SK-N-SH (cell line): ENCODE measurements around the gene CEP112. TPM values are rescaled to one million over a fixed set of nuclear protein-coding genes. Genes with fewer than 3 reads are reported as not detected.

Source experiments
- CTCF ChIA-PET: fragments of 300-600, 350-600 bp; formaldehyde crosslinking; extraction: SDS; loops from one replicate; lab custom pipeline; 2021; lab: Yijun Ruan, JAX
- POLR2A ChIA-PET: fragments of 350-600 bp; sonication (Branson Sonifier 250); formaldehyde crosslinking; extraction: SDS; loops from one replicate; lab custom pipeline; 2020; ENCODE audit warnings: antibody characterized with exemption, inconsistent platforms; lab: Yijun Ruan, JAX
- DNase-seq: peaks from one replicate; pipeline ENCODE4 v3.0.0; 2012
- H2AFZ ChIP-seq: fragments of 200-600 bp; sonication (generic); 2 replicates; pipeline ENCODE4 v1.8.1; 2016; ENCODE audit warnings: antibody characterized with exemption, mild to moderate bottlenecking, low read depth
- H3F3A ChIP-seq: fragments of 200-600 bp; sonication (generic); replicated peaks from 2 replicates; pipeline ENCODE3; 2016; ENCODE audit warnings: antibody characterized with exemption, mild to moderate bottlenecking; ENCODE audit not compliant: insufficient read depth
- H3K27ac ChIP-seq, 2 experiments: fragments of 200-500 bp in 1 of 2; fragments of 200-600 bp in 1 of 2; sonication (Bioruptor generic) in 1 of 2; sonication (generic), shearing (Covaris generic) in 1 of 2; 2 replicates each; pipeline versions ENCODE4 v1.5.1 to v1.6.1; 2014 to 2016; ENCODE audit warnings: low read depth in 2 of 2, inconsistent platforms in 1 of 2, low read length in 1 of 2, mild to moderate bottlenecking in 1 of 2, mixed read lengths in 1 of 2
- H3K27me3 ChIP-seq: fragments of 200-600 bp; sonication (generic), shearing (Covaris generic); 2 replicates; pipeline ENCODE4 v1.6.1; 2016; ENCODE audit warnings: mixed run types; ENCODE audit not compliant: insufficient read depth
- H3K36me3 ChIP-seq, 2 experiments: fragments of 200-500 bp in 1 of 2; fragments of 200-600 bp in 1 of 2; sonication (Bioruptor generic) in 1 of 2; sonication (generic) in 1 of 2; replicated peaks in 1 of 2; 2 replicates each; pipeline versions ENCODE3 to v1.5.1; 2014 to 2016; ENCODE audit warnings: low read length in 1 of 2, mild to moderate bottlenecking in 1 of 2; ENCODE audit not compliant: insufficient read depth in 2 of 2, control insufficient read depth in 1 of 2
- H3K4me1 ChIP-seq, 2 experiments: fragments of 200-500 bp in 1 of 2; fragments of 200-600 bp in 1 of 2; sonication (Bioruptor generic) in 1 of 2; sonication (generic), shearing (Covaris generic) in 1 of 2; 2 replicates each; pipeline versions ENCODE4 v1.5.1 to v1.6.1; 2014 to 2016; ENCODE audit warnings: low read depth in 1 of 2, low read length in 1 of 2, mixed run types in 1 of 2; ENCODE audit not compliant: insufficient read depth in 2 of 2, control insufficient read depth in 1 of 2
- H3K4me2 ChIP-seq: fragments of 200-600 bp; sonication (generic), shearing (Covaris generic); 2 replicates; pipeline ENCODE4 v1.6.1; 2017; ENCODE audit warnings: mixed run types
- H3K4me3 ChIP-seq, 2 experiments: fragments of 200-500 bp in 1 of 2; fragments of 200-600 bp in 1 of 2; sonication (Bioruptor generic) in 1 of 2; sonication (generic), shearing (Covaris generic) in 1 of 2; 2 replicates each; pipeline versions ENCODE4 v1.5.1 to v1.8.1; 2014 to 2016; ENCODE audit warnings: low read depth in 2 of 2, inconsistent platforms in 1 of 2, low read length in 1 of 2, mild to moderate bottlenecking in 1 of 2, mixed read lengths in 1 of 2, moderate library complexity in 1 of 2
- H3K79me2 ChIP-seq: fragments of 200-600 bp; sonication (generic); 2 replicates; pipeline ENCODE4 v1.8.1; 2017; ENCODE audit warnings: mild to moderate bottlenecking; ENCODE audit not compliant: insufficient read depth
- H3K9ac ChIP-seq: fragments of 200-600 bp; sonication (generic); 2 replicates; pipeline ENCODE4 v1.6.1; 2017; ENCODE audit warnings: mixed run types
- H3K9me2 ChIP-seq: fragments of 200-600 bp; sonication (generic); 2 replicates; pipeline ENCODE4 v1.6.1; 2017; ENCODE audit warnings: mixed run types
- H3K9me3 ChIP-seq: fragments of 200-600 bp; sonication (generic); 2 replicates; pipeline ENCODE4 v1.6.1; 2017; ENCODE audit warnings: mixed run types, mild to moderate bottlenecking, moderate library complexity
- H4K20me1 ChIP-seq: fragments of 200-600 bp; sonication (generic); 2 replicates; pipeline ENCODE4 v1.6.1; 2017; ENCODE audit warnings: mild to moderate bottlenecking, mixed run types; ENCODE audit not compliant: insufficient read depth
- ELF1 ChIP-seq: IDR thresholded peaks from 2 replicates; pipeline ENCODE4 v1.4.0; 2012
- FOXJ3 ChIP-seq: sonication (generic); formaldehyde crosslinking; IDR thresholded peaks from 2 replicates; pipeline ENCODE4 v1.5.1; 2020; ENCODE audit warnings: mild to moderate bottlenecking, missing genetic modification reagents
- FOXM1 ChIP-seq: IDR thresholded peaks from 2 replicates; pipeline ENCODE4 v1.4.0; 2012; ENCODE audit warnings: low read depth, mild to moderate bottlenecking
- GATA2 ChIP-seq: sonication (generic); formaldehyde crosslinking; IDR thresholded peaks from 2 replicates; pipeline ENCODE4 v1.5.0; 2020; ENCODE audit warnings: mild to moderate bottlenecking, missing genetic modification reagents
- IRF3 ChIP-seq: fragments of 150-350 bp; IDR thresholded peaks from 2 replicates; pipeline ENCODE4 v1.6.1; 2016; ENCODE audit warnings: mild to moderate bottlenecking, low read depth, low read length
- MEF2A ChIP-seq: IDR thresholded peaks from 2 replicates; pipeline ENCODE4 v1.4.0; 2012; ENCODE audit warnings: low read depth, borderline replicate concordance
- POLR2AphosphoS5 ChIP-seq: IDR thresholded peaks from 2 replicates; pipeline ENCODE4 v1.6.1; 2012; ENCODE audit warnings: low read depth, low read length
- RAD21 ChIP-seq: IDR thresholded peaks from 2 replicates; pipeline ENCODE4 v1.6.1; 2012; ENCODE audit warnings: mild to moderate bottlenecking, low read length
- REST ChIP-seq: IDR thresholded peaks from 2 replicates; pipeline ENCODE4 v1.6.1; 2012; ENCODE audit warnings: mild to moderate bottlenecking, low read depth, low read length, moderate library complexity
- RFX5 ChIP-seq: IDR thresholded peaks from 2 replicates; pipeline ENCODE4 v1.6.1; 2012; ENCODE audit warnings: mild to moderate bottlenecking, improper control_type of control experiment, low read length
- RXRA ChIP-seq: IDR thresholded peaks from 2 replicates; pipeline ENCODE4 v1.4.0; 2012; ENCODE audit warnings: low read depth, mild to moderate bottlenecking, borderline replicate concordance
- SIN3A ChIP-seq: IDR thresholded peaks from 2 replicates; pipeline ENCODE4 v1.6.1; 2012; ENCODE audit warnings: low read depth, mild to moderate bottlenecking, low read length, moderate library complexity, borderline replicate concordance
- SMC3 ChIP-seq: IDR thresholded peaks from 2 replicates; pipeline ENCODE4 v1.6.1; 2012; ENCODE audit warnings: low read depth, low read length, improper control_type of control experiment
- TAF1 ChIP-seq: IDR thresholded peaks from 2 replicates; pipeline ENCODE4 v1.6.1; 2012; ENCODE audit warnings: low read depth, mild to moderate bottlenecking, low read length, moderate library complexity, borderline replicate concordance
- TEAD4 ChIP-seq: IDR thresholded peaks from 2 replicates; pipeline ENCODE4 v1.4.0; 2012; ENCODE audit warnings: mild to moderate bottlenecking, borderline replicate concordance; ENCODE audit not compliant: insufficient read depth
- USF1 ChIP-seq: IDR thresholded peaks from 2 replicates; pipeline ENCODE4 v1.4.0; 2012; ENCODE audit warnings: low read depth, borderline replicate concordance
- USF2 ChIP-seq: fragments of 150-350 bp; IDR thresholded peaks from 2 replicates; pipeline ENCODE4 v1.6.1; 2017; ENCODE audit warnings: antibody characterized with exemption, low read length, low read depth, borderline replicate concordance
- ZBTB33 ChIP-seq: IDR thresholded peaks from 2 replicates; pipeline ENCODE4 v1.4.0; 2012; ENCODE audit warnings: low read depth, borderline replicate concordance
- WGBS: methylation state at CpG from one replicate; pipeline ENCODE4 v1.1.6; 2017; ENCODE audit warnings: low lambda C conversion rate; 5-methylcytosine and 5-hydroxymethylcytosine counted together
- polyA plus RNA-seq, 3 experiments: library from polyadenylated mRNA; depleted of rRNA; stranded (reverse); fragments of >200 nt; gene quantifications; 2 replicates each; pipeline ENCODE4 v1.2.3, GENCODE V29; 2012
- TF ChIP-seq, protein P1 (sequence below): IDR thresholded peaks from 2 replicates; pipeline ENCODE4 v1.4.0; 2012; ENCODE audit warnings: low read depth

The CEP112 gene
- polyA plus RNA-seq, 1 of the 3 experiments (the other 2 are of a cell fraction) = 7.9 TPM

GRCh38 chr17:66234611-66235010, 42.7 kb upstream of the CEP112 start:
- H3K4me2 ChIP-seq = no peak overlapping the region
- H4K20me1 ChIP-seq = no peaks in the 10 kb centered on the region
- no peaks in the 10 kb centered on the region for H3K79me2 ChIP-seq
- H3K9me2 ChIP-seq = no peaks in the 10 kb centered on the region
- peaks cover 1 to 2% of the 10 kb centered on the region in 2 experiments; a peak in 1 of 4 replicates for H3K4me1 ChIP-seq
- H3K9me3 ChIP-seq = no peaks in the 10 kb centered on the region
- no peak overlapping the region for H3K4me3 ChIP-seq
- WGBS = 95% methylated on average over 3 of the region's 3 CpGs
- no peak overlapping the region for H3K9ac ChIP-seq
- H3K36me3 ChIP-seq = no peaks in the 10 kb centered on the region
- H3K27me3 ChIP-seq = no peaks in the 10 kb centered on the region
- peaks cover 6% of the 10 kb centered on the region for H3F3A ChIP-seq
- no peak overlapping the region for H3K27ac ChIP-seq
- H2AFZ ChIP-seq = no peak overlapping the region
- TF ChIP-seq ELF1 (no peak), RXRA (no peak), ZBTB33 (no peak), MEF2A (no peak), GATA2 (CRISPR knock-in tag) (no peak), FOXJ3 (CRISPR knock-in tag) (no peak), USF2 (no peak), SMC3 (no peak), TAF1 (no peak), USF1 (no peak), RFX5 (no peak), RAD21 (no peak), IRF3 (no peak), FOXM1 (no peak), TEAD4 (no peak), POLR2AphosphoS5 (no peak), SIN3A (no peak), REST (no peak)
- TF ChIP-seq, protein P1, sequence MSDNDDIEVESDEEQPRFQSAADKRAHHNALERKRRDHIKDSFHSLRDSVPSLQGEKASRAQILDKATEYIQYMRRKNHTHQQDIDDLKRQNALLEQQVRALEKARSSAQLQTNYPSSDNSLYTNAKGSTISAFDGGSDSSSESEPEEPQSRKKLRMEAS = no peak
- CTCF ChIA-PET = interaction anchor here (0.6 to 1.4 kb wide), 2 partner anchors 11 to 14 kb away, joined by 4 read pairs; no protein-coding TSS in a partner anchor
- POLR2A ChIA-PET = no interaction called here
- DNase-seq = no peak
